NT2/D1 (cell line): ENCODE measurements around the gene GAREM1.

ENCODE experiments used
- SUZ12 ChIP-seq: IDR thresholded peaks from 2 replicates; pipeline ENCODE4 v1.6.1; 2011; ENCODE audit not compliant: insufficient read length, insufficient read depth; ENCODE audit errors: extremely low read depth
- YY1 ChIP-seq: IDR thresholded peaks from 2 replicates; pipeline ENCODE4 v1.6.1; 2011; ENCODE audit not compliant: insufficient read length, insufficient read depth

DNA sequence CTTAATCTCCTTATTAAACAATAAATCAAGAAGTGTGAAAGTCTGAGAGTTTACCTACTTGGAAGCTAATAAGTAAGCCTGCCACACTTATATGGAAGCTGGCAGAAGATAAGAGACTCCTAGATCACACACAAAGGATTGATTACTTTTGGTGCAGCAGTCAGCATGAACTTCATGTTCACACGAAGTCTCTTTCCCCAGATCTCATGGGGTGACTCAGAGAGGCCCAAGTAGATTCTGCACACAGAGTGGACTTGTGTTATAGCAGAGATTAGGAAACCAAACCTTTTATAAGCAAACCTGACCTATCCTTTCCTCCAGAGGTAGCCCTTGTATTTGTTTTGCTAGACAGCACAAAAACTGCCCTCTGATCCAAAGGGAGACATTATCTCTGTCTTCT is 9.9 kb upstream of the GAREM1 start:
- TF ChIP-seq SUZ12 (no peak), YY1 (no peak)
